GM12892 (cell line): ENCODE measurements around the gene IP6K1.
"Not testable (repeated sequence)": the region's sequence is repeated elsewhere in the genome, so short reads cannot be mapped to it uniquely, and the experiment has no call there.

Experiments used
- DNase-seq: peaks from one replicate; pipeline ENCODE4 v3.0.0; 2011; ENCODE audit not compliant: insufficient read length
- FAIRE-seq: peaks from 2 replicates; lab custom pipeline; 2011; peaks lifted over from hg19 to GRCh38; lab: Jason Lieb, UNC
- POLR2A ChIP-seq: IDR thresholded peaks from 2 replicates; pipeline ENCODE4 v1.6.1; 2011; ENCODE audit warnings: low read depth, low read length, control low read depth
- POLR2AphosphoS5 ChIP-seq: IDR thresholded peaks from 2 replicates; pipeline ENCODE4 v1.6.1; 2011; ENCODE audit warnings: low read depth, low read length, control low read depth
- TAF1 ChIP-seq: IDR thresholded peaks from 2 replicates; pipeline ENCODE4 v1.6.1; 2011; ENCODE audit warnings: low read depth, mild to moderate bottlenecking, control low read depth, low read length, borderline replicate concordance

The IP6K1 gene

DNA sequence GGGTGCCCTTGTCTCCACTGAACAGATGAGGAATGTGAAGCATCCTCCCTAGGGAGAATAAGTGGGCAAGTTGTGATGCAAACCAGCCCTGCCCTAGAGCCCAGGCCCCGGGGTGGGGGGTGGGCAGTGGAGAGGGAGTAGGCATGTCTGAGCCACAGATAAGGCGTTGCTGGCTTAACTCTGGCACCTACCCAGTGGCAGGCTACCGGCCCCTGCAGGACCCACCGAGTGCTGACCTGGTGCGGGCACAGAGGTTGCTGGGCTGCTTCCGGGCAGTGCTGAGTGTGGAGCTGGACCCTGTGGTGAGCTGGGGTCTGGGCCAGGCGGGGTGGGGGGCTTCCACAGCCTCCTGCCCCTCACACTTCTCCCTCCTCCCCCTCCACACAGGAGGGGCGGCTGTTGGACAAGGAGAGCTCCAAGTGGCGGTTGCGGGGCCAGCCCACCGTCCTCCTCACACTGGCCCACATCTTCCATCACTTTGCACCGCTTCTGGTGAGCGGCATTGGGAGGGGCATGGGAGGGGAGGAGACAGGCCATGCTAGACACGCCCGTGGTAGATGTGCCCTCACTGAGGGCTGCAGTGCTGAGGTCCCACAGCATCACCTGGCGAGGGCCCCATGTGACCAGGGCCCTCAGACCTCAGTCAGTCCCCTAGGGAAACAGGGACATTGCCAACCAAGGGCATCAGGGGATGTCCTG lies 86.9 kb downstream of the IP6K1 start:
- no peak for FAIRE-seq
- DNase-seq, result no peak
- no peak for TF ChIP-seq TAF1
- TF ChIP-seq POLR2AphosphoS5, result no peak
- TF ChIP-seq POLR2A, result no peak

DNA sequence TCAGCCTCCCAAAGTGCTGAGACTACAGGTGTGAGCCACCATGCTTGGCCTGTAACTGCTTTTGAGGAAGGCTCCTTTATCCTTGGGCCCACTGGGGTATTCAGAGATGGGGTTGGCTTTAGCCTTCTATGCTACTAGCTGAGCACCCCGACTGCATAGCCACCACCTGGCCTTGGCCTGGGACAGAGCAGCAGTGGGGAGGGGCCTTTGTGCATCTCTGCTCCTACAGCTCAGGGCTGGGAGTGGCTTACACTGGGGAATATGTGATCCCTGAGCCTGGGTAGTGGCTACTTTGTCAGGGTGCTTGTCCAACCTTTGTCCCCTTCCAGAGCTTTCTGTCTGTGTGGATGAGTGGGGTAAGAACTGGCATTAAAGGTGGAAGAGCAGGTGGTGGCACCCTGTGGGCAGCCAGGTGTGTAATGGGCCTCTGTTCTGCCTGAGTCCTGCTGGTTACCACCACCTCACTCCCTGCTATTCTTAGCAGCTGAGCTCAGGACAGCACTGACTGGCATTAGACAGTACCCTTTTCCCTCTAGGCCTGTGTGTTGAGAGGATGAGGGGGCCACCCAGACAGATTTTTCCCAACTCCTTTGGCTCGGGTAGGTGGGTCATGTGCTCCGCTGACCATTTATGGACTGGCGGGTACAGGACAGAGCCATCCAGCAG lies 90.9 kb downstream of the IP6K1 start:
- FAIRE-seq, result peak; percentile 60
- not testable (repeated sequence) for DNase-seq

DNA sequence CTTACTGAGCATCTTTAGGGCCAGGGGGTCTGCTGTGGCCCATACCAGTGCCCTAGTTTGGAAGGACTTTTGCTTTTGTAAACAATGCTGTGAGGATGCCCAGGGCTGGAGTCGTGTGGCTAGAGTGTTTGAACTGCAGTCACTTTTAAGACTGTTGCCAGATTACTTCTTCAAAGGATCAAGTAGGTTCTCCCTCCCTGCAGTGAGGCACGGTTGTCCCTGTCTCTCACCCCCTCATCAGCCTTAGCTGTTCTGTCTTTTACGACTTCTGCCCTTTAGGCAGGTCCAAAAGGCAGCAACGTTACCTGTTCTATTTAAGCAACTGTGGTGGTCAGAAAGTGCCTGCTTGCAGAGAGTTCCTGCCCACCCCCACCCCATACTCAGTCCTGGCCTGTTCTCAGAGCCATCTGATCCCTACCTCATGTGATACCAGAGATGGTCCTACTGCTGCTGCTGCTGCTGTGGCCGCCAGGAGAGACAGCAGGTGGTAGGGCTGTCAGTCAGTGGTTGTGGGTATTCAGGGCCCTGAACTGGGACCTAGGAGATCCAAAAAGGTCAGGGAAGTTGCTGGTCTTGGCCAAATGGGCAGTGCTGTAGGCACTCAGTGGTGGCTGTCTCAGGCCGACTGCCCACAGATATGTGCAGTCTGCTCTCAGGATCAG lies 91.8 kb downstream of the IP6K1 start:
- FAIRE-seq, DNase-seq: not testable (repeated sequence)

DNA sequence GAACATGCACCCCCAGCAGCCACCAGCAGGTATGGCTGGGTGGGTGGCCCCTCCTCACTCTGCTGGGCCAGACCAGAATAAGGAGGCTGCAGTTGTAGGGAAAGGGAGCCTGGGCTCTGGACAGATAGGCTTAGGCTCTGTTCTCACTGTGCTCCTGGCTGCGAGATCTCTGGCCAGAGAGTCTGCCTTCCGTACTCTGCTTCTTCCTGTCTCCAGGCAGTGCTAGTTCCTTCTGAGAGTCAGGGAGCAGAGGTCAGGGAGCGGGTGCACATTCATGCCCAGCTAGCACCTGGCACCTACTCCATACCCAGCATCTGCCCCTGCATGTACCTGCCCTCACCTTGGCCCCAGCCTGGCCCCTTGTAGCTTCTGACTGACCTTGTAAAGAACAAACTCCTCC lies 94.9 kb downstream of the IP6K1 start:
- not testable (repeated sequence) for FAIRE-seq, DNase-seq

DNA sequence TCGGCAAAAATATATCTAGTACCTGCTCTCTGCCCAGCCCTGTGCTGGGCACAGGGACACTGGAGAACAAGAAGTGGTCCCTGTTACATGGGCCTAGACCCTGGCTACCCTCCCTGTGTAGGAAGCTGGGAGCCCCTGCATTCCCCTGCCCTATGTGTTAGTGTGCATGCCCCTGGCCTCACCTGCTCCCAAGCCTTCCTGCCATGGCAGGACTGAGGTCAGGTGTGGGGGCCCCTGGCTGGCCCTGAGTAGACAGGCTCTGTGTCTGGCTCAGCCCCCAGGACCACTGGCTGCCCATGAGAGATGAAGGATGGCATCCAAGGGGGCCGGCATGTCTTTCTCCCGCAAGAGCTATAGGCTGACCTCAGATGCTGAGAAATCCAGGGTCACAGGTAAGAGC lies 95.5 kb downstream of the IP6K1 start:
- not testable (repeated sequence) for FAIRE-seq, DNase-seq

DNA sequence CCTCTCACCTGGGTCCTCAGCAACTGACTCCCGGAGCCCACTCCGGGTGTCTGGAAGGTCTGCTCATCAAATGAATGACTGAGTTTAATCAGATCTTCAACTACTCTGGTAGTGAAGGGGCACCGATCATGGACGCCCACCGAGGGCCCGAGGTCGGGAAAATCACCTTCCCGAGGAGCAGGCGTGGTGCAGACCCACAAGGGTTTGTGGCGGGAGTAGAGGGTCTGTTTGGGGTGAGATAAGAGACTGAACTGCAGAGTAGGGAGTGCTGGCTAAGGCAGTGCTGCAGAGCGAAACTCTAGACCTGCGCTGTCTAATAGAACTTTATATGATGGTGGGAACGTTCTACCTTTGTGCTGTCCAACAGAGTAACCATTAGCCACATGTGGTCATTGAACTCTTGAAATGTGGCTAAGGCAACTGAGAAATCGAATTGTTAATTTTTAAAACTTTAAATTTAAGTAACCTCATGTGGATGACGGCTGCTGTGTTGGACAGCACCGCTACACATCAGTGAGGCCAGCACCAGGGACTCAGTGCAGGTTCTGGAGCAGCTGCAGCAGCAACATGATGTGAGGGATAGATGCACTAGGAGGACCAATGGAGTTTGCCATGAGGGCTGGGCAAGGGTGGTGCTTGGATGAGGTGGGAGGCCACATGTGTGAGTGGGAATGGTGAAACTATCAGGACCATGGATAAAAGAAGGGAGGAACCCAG lies 96.3 kb downstream of the IP6K1 start:
- not testable (repeated sequence) for FAIRE-seq, DNase-seq

DNA sequence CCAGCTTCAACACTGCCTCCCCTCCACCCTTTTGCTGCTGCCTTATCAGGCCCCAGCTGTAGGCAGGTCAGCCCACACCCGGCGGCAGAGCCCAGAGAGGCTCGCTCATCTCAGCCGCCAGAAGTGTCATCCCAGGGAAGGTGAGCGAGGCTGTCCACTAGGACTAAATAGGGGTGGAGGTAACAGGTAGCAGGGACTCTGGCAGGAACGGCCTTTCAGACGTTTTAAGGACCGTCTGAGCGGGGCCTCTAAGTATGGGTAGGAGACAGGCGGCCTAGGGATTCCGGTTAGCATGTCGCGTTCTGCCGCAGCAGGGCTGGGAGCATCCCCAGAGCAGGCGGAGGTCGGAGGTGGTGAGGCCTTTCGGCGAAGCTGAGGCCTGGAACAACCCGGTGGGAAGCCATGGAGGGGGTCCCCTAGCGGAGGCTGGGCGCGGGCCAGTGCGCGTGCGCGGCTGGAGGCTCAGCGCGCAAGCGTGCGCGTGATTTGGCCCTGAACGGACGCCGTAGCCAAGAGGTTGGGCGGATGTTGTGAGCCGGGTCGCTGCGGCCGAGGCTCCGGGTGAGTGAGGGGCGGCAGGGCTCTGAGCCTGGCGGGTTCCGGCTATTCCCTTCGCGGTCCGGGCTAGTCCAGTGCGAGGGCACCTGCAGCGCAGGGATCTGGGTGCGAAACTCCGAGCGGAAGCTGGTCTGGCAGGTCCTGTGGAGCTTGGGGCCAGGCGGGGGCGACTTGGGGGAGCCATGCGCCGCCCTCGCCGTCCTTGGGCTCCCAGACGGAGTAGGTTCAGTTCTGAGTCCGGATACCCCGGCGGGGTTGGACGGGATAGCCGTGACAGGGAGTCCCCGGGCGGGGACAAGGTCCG lies 97.1 kb downstream of the IP6K1 start, which contains the start of the genes MST1 and RNF123:
Gene MST1 (minus strand): TSS at position 429 of the 862 bp plus-strand sequence. CDS start 783 bp downstream, outside the sequence.
Gene RNF123 (plus strand): TSS at position 512 of the 862 bp plus-strand sequence. CDS start 1,609 bp downstream, outside the sequence.
- FAIRE-seq, result peak; percentile 27
- DNase-seq, result peak; percentile 98
- TF ChIP-seq TAF1 (no peak), POLR2A (peak; percentile 66; the same call in 1 of the 2 replicates), POLR2AphosphoS5 (peak; percentile 60)

DNA sequence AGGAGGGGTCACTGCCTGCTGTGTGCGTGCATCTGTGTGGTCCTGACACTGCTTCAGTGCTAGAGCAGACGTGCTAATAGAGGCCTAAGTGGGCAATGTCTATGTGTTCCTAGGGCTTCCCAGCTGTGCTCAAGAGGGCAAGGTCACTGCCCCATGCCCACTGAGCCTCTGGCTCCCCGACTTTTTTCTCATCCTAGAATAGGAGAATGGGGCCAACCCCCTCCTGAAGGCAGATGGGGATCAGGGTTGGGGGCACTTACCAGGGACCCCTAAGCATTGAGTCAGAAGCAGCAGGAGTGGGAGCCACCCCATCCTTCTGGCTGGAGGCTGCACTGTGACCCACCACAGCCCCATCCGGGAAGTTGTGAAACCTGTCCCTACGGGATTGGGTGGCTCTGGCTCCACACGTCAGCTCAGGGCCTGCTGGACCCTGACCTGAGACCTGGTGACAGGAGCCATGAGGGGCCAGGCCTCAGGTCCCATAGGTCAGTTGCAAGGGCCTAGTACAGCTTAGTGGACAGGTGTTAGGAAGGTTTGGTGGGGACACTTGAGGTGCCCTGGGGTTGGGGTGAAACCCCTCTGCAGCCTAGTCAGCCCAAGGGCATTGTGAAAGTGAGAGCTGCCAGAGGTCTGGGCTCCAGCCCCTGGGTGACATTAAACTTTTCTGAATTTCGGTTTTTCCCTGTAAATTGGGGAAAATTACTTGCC lies 97.8 kb downstream of the IP6K1 start:
- FAIRE-seq, DNase-seq: not testable (repeated sequence)

DNA sequence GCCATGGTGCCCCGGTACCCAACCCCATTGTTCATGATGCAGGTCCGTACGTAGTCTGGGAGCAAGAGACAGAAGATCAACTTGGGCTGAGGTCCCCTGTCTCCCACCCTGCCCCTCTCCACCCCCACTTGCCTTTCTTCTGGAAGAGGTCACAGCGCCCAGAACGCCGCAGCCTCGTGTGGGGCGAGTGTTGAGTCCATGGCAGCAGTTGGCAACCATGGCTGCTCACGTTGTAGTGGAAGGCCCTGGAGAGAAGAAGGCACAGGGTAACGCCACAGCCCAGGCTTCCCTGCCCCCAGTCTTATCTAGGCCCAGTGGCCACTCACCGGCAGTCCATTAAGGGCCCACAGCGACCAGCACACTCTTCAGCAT lies 98.9 kb downstream of the IP6K1 start:
- DNase-seq, FAIRE-seq: not testable (repeated sequence)

DNA sequence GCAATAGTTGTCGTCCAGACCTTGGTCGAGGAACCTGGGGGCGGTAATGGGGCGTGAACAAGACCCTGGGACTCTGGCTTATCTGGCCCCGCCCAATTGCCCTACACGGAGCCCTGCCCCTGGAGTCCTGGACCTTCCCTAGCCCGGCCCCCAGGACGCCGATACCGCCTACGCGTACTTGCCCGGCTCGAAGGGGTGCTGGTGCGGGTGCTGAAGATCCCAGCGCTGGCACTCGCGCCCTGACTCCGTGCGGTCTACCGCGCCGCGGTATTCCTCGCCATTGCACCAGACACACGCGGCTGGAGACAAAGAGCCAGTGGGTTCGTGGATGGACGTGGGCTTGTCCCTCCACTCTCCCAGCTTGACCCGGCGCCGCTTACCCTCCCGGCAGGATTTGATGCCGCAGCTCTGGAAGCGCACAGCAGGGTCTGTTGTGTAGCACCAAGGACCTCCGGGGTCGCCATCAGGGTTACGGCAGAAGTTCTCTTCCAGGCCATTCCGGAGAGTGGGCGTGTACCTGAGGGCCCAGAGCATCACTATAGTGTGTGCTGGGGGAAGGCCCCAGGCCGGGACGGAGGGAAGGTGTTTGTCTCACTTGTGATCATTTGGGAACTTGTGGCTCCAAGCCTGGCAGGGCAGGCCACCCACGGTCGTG lies 99.4 kb downstream of the IP6K1 start:
- DNase-seq, FAIRE-seq: not testable (repeated sequence)

DNA sequence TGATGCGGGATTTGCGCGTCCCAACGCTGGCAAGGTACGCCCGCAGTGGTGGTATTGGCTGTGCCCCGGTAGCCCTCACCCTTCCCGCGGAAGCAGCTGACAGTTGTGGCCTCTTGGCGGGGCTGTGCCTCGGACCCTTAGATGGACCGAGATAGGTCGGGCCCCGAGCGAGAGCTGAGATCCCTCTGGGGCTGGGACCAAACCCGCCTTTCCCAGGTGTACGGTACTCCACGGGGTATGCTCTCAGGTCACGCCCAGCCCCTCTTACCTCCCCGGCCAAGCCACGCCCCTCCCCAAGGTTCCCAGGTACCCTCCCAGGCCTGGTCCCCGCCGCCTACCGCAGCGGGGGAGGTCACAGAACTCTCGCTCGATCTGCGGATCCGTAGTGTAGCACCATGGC lies 100.0 kb downstream of the IP6K1 start:
- DNase-seq, FAIRE-seq: not testable (repeated sequence)

DNA sequence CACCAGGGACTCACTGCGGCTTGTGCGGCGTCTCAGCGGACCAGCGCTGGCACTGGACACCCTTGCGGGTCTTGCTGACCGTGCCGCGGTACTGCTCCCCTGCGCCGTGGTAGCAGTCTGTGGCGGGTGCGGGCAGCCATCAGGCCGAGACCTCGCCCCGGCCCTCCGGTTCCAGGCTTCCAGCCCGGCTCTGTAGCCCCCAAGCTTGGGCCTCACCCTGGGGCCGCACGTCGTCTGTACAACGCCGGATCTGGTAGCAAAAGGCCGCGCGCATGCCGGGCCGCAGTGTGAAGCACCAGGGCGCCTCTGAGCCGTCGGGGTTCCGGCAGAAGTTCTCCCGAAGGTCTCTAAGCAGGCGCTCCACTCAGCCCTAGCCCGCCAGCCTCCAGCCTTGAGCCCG lies 100.5 kb downstream of the IP6K1 start:
- DNase-seq, FAIRE-seq: not testable (repeated sequence)

DNA sequence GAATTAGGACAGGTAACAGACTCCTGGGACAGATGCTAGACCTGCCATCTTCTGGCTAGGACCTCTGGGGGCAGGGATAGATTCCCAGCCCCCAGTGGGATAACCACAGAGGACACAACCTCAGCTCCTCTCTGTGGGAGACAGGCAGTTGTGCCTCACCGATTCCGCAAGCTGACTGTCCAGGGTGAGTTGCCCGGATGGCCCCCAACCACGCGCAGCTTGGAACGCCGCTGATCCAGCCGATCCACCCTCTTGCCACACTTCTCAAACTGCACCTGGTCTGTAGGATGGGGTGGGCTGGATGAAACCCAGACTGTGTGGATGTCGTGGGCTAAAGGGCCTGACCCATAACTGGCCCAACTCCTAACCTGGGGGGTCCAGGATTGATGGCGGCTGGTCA lies 101.2 kb downstream of the IP6K1 start:
- not testable (repeated sequence) for DNase-seq, FAIRE-seq

DNA sequence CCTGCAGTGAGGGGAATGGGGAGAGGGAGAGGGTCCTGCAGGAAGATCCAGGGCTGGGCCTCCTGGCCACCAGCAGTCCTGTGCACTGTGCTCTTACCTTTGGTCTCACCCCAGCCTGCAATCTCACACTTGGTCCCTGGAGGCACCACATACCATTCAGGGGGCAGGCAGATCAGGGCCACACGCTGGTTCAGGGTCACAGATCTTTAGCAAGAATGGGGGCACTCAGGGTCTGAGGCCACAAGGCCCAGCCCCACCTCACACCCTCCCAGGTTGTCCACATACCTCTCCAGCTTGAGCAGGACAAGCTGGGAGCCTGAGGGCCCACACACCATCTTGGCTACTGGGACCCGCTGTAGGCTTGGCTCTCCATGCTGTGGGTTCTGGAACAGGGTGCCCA lies 101.9 kb downstream of the IP6K1 start:
- not testable (repeated sequence) for DNase-seq, FAIRE-seq
